ENCODE results near the gene FCN1. TPM values are rescaled to one million over a fixed set of nuclear protein-coding genes. Genes with fewer than 3 reads are reported as not detected.

The FCN1 gene
- total RNA-seq, 1 donor from 2014 or later, result 0.12 TPM

DNA sequence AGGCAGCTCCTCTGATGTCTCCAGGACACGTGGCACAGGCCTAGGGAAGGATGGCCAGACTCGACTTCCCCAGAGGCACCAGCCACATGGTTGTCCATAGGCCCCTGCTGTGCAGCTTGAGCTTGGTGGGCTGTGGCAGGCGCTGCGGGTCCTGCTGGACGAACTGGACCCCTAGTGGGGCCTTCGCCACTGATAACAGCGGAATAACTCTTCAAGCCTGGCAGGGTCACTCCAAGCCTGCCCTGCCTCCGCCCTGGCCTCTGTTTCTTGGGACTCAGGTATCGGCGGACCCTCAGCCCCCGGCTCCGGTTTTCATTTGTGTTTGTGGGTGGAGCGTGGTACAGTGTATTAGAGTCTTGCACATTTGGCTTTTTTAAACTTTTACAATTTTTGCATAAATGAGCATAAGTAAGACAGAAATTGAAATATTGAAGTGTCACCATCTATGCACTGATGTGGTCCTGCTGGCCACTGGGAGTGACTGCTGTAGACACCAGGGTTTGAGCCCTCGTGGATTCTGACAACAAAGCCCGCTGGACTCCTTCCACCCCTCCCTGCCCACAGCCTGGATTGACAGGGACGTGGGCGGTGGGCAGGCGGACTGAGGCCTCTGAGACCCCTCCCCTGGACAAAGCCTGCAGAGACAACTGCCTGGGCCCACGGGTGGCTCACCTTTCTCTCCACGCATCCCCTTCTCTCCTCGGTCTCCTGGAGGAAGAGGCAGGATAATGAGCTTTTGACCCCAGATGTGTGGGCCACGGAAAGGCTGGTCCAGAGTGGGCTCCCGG, 3.8 kb downstream of the FCN1 start:
- ATAC-seq, result no peak

- no peak for ATAC-seq
These were observed 4.5 kb downstream of the FCN1 start for GRCh38 chr9:134913041-134913712.

GRCh38 chr9:134912126-134912840, 5.4 kb downstream of the FCN1 start:
- no peak for ATAC-seq

- no peak for ATAC-seq
These were observed 7.9 kb downstream of the FCN1 start for GRCh38 chr9:134909511-134910481.

DNA sequence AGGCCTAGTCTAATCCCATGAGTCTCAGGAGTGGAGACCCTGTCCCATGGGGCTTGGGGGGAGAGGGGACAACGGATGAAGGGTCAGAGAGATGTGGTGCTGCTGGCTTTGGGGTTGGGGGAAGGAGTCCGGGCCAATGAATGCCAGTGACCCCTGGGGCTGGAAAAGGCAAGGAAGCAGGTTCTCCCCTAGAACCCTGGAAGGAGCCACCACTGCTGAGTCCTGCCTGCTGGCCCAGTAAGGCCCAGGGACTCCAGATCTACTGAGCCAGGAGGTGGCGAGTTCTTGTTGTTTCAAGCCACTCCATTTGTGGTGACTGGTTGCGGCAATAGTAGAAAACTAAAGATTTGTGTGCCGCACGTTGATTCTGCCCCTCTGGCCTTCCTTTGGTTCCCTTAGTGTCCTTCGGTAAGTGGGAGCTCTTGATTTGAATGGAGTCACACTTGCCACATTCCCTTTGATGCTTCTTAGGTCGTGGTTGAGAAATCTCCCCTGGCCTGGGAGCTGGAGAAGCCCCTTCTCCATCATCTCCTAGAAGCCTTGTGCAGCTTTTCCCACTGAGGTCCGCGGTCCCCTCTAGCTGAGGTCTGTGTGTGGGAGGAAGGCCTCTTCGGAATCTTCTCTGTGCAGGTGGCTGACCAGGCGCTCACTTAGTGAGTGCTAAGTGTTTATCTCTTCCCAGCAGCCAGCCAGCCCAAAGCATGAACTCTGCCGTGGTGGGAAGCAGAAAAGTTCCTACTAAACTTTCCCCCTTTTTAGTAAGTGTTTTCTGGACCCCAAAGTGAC, 9.0 kb downstream of the FCN1 start:
- no peak for ATAC-seq

GRCh38 chr9:134902936-134903335, 14.8 kb downstream of the FCN1 start:
- ATAC-seq, result no peak

GRCh38 chr9:134899818-134900217, 17.9 kb downstream of the FCN1 start:
- no peak for ATAC-seq

- no peak for ATAC-seq
These were observed 18.5 kb downstream of the FCN1 start for GRCh38 chr9:134899168-134899567.

DNA sequence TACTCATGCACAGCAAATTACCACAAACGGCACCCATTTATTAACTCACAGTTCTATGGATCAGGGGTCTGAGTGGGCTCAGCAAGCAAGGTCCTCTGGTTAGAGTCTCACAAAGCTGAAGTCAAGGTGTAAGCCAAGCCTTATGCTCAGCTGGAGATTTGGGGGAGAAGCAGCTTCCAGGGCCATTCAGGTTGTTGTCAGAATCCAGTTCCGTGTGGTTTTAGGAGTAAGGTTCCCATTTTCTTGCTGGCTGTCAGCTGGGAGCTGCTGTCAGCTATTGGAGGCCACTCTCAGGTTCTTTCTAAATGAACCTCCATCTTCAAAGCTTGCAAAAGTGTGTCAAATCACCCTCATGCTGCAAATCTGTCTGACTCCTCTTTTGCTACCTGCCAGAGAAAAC, 19.4 kb downstream of the FCN1 start:
- ATAC-seq, result no peak

DNA sequence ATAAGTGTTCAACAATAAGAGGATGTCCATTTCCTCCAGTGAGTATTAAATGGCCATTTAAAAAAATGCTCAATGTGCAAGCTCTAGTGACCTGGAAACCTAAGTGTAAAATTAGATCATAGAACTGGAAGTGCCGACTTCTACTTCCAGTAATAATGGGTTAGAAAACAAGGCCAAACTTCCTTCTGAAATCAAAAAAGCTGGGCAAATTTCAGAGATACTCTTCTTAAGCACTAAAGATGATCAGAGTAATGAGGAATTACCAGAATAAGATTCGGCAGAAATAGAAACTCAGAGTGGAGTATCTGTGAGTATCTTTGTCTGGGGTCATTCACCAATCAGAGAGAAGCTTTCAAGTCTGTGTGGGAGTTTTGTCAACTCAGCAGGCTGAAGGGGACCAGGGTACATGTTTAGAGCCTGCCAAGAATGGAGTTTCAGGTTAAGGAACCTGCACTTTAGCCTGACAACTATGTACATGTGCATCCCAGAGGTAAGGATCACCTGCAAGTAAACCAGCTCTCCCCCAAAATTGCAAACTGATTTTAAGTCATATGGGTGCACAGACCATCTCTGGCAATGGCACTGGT, 20.0 kb downstream of the FCN1 start:
- no peak for ATAC-seq

DNA sequence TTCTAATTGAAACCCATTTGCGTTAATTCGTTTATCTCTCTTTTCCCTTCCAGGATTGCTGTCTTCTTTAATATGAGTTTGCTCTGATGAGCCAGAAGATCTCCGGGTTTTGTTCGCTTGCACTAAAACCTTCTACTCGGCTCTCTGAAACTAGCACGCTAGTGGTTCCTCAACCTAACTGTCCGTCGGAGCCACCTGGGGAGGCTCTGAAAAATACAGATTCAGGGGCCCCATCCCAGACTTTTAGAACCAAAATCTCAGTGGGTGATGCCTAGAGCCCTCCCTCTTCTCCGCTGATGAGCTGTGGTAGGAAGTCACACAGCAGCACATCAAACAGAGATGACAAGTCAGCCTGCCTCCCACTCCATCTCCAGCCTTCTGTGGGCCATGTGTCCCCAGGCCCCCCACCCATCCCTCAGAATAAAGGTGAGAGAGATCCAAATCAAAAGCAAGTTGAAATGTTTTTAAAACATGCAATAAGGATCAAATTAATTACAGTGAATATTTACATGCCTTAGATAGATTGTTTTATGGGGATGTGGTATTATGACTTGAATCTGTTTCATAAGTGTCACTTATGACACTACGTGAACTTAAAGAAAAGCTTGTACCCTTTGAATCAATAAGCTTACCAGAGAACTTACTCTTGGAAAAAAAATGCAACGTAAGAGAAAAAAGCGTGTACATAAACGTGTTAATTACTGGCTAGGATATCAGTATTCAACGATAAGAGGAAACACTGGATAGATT, 20.7 kb downstream of the FCN1 start:
- no peak for ATAC-seq

GRCh38 chr9:134895908-134896833, 21.5 kb downstream of the FCN1 start:
- ATAC-seq, result peak; percentile 45

DNA sequence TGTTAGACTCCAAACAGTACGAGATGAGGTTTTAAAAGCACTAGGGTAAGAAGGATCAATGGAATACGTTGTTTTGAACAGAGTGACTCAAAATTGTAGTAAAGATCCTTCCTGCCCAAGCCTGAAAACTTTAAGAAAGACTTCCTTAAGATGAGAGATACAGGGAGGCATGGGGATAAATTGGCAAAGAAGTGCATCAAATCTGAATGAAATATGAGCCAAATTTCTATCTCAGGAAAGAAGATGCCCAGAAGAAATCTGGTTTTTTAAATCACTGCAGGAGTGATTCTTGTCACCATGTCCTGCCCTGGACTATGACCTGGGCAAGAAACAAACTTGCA, 22.2 kb downstream of the FCN1 start:
- no peak for ATAC-seq

GRCh38 chr9:134895097-134895496, 22.6 kb downstream of the FCN1 start:
- ATAC-seq, result no peak

- no peak for ATAC-seq
These were observed 23.4 kb downstream of the FCN1 start for GRCh38 chr9:134894136-134894860.

- no peak for ATAC-seq
These were observed 24.8 kb downstream of the FCN1 start for GRCh38 chr9:134892820-134893420.

GRCh38 chr9:134892221-134892620, 25.5 kb downstream of the FCN1 start:
- no peak for ATAC-seq

- no peak for ATAC-seq
These were observed 26.0 kb downstream of the FCN1 start for GRCh38 chr9:134891713-134892112.

Measured in esophagus mucosa (tissue), 1 donor.